Uterus (tissue), 4 donors: ENCODE results near the gene MSI2. TPM values are rescaled to one million over a fixed set of nuclear protein-coding genes. Genes with fewer than 3 reads are reported as not detected.
A peak's percentile ranks its signal among the peaks of the same experiment; 100 is the strongest.

Source experiments
- DNase-seq, 2 donors: peaks; one replicate each; pipeline ENCODE4 v3.0.0-alpha.2; 2019 to 2020
- H3K27ac ChIP-seq, 2 donors: fragments of 200-600 bp; sonication (generic); 1 replicate in 1 of 2; 2 replicates in 1 of 2; pipeline ENCODE4 v1.5.1; 2016 to 2018
- H3K27me3 ChIP-seq, 2 donors: fragments of 200-600 bp; sonication (generic); one replicate each; pipeline ENCODE4 v1.5.1; 2018 to 2019; ENCODE audit warnings: control low read depth in 1 of 2
- H3K36me3 ChIP-seq, 2 donors: fragments of 200-600 bp; sonication (generic); one replicate each; pipeline ENCODE4 v1.5.1; 2019; ENCODE audit warnings: control low read depth in 1 of 2
- H3K4me1 ChIP-seq, 2 donors: fragments of 200-600 bp; sonication (generic); one replicate each; pipeline ENCODE4 v1.5.1; 2018 to 2019; ENCODE audit warnings: control low read depth in 1 of 2
- H3K4me3 ChIP-seq, 2 donors: fragments of 200-600 bp; sonication (generic); 1 replicate in 1 of 2; 2 replicates in 1 of 2; pipeline ENCODE4 v1.5.1; 2018 to 2019; ENCODE audit warnings: mild to moderate bottlenecking in 1 of 2
- H3K9me3 ChIP-seq, 2 donors: fragments of 200-600 bp; sonication (generic); one replicate each; pipeline ENCODE4 v1.5.1; 2019; ENCODE audit warnings: control low read depth in 1 of 2
- CTCF ChIP-seq, 4 experiments: fragments of 200-600 bp in 2 of 4; fragments of 450-650 bp in 2 of 4; sonication (generic) in 2 of 4; IDR thresholded peaks; one replicate each; pipeline ENCODE4 v1.5.1; 2016 to 2019; ENCODE audit warnings: antibody characterized with exemption in 4 of 4, mild to moderate bottlenecking in 2 of 4, moderate library complexity in 1 of 4
- POLR2A ChIP-seq, 2 donors: fragments of 450-650 bp; IDR thresholded peaks; one replicate each; pipeline ENCODE4 v1.6.1; 2016; ENCODE audit warnings: antibody characterized with exemption in 2 of 2, mild to moderate bottlenecking in 1 of 2, moderate library complexity in 1 of 2
- intact Hi-C: fragments of 100-400 bp; cut with DNase I; formaldehyde crosslinking; loops from one replicate; pipeline ENCODE4 v1.15.1; 2023; ENCODE audit warnings: low total_unique reads
- total RNA-seq, 4 donors: library from RNA; depleted of rRNA in 3 of 4; stranded (reverse); fragments of >200 nt in 3 of 4; gene quantifications; one replicate each; pipeline versions ENCODE4 v1.1.0 to v1.2.4, GENCODE V29; 2014 to 2023
- donor health status: DM: yes; HTN: yes; CAD: no.

Gene MSI2
- total RNA-seq, 4 donors from 2014 or later = 13.2 to 60.8 (median 44.5) TPM

DNA sequence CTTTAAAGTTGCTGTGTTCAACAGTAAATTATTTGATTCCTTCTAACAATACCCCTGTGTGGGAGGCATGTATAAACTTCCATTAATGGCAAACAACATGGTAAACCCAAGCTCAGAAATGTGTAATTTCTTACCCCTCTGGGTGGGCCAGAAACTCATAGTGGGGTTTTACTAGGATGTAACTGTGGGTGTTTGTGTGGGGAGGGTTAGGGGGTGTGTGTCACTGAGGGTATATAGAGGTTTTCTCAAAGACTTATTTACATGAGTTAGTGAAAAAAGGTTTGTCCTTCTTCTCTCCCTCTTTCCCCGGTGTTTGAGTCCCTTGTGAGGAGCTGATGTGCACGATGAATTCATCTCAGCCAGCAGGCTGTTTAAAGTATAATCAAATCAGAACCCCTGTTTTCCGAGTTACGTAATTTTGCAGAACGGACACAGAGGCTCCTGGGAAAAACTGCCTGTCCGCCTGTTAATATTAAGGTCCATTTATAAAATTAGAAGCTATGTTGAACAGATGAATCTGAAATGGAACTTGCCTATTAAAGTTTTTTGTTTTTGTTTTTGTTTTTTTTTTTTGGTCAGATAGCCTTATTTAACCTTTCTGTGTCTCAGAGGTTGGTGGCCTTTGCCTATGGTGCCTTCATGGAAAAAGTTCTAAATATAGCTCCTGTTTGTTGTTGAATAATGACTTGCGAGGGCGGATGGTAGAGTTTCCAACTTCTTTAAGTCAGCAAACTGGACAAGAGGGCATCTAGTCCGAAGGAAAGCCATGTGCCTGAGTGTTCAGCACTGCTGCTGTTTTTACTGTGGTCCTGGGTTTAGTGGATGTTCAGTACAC, 73.3 kb downstream of the MSI2 start:
- Histone ChIP-seq H3K4me3 (no peak overlapping the region), H3K9me3 (no peaks in the 10 kb centered on the region), H3K36me3 (no peaks in the 10 kb centered on the region), H3K27ac (peak overlapping the region in 1 of 2 donors; percentile 3), H3K4me1 (peaks cover 0 to 5% of the 10 kb centered on the region in 2 donors), H3K27me3 (no peaks in the 10 kb centered on the region)
- DNase-seq = no peak
- intact Hi-C loops = no loop called here
- no peak for TF ChIP-seq CTCF (IDR thresholded peaks at IDR 0.05)
- TF ChIP-seq POLR2A (IDR thresholded peaks at IDR 0.05) = no peak

DNA sequence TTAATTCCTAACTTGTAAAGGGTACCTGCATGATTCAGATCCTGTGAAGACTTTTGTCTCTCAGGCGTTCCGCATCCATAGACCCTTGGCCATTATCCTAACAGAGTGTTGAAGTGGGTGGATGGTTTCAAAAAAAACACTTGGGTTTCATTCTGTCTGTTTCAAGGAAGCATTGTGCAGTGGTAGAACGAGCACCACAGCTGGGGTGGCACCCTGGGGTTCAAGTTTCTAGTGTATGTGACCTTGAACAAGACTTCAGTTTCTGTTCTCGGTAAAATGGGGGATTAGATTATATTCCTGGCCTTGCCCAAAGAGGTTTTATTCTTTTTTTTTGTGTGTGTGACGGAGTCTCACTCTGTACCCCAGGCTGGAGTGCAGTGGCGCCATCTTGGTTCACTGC, 74.3 kb downstream of the MSI2 start:
- Histone ChIP-seq H3K4me1 (peaks cover 0 to 5% of the 10 kb centered on the region in 2 donors), H3K4me3 (no peak overlapping the region), H3K36me3 (no peaks in the 10 kb centered on the region), H3K27ac (no peak overlapping the region), H3K9me3 (no peaks in the 10 kb centered on the region), H3K27me3 (no peaks in the 10 kb centered on the region)
- intact Hi-C loops = no loop called here
- no peak for DNase-seq
- no peak for TF ChIP-seq CTCF (IDR thresholded peaks at IDR 0.05)
- TF ChIP-seq POLR2A (IDR thresholded peaks at IDR 0.05) = no peak

- TF ChIP-seq POLR2A (IDR thresholded peaks at IDR 0.05) (no peak), CTCF (IDR thresholded peaks at IDR 0.05) (no peak)
- intact Hi-C loops = no loop called here
- Histone ChIP-seq H3K27me3 (no peaks in the 10 kb centered on the region), H3K9me3 (no peaks in the 10 kb centered on the region), H3K4me3 (no peak overlapping the region), H3K27ac (no peak overlapping the region), H3K36me3 (no peaks in the 10 kb centered on the region), H3K4me1 (peaks cover 0 to 5% of the 10 kb centered on the region in 2 donors)
- DNase-seq = no peak
These were observed 75.1 kb downstream of the MSI2 start for GRCh38 chr17:57331423-57331822.

- Histone ChIP-seq H3K9me3 (no peaks in the 10 kb centered on the region), H3K27ac (no peak overlapping the region), H3K4me1 (peaks cover 0 to 5% of the 10 kb centered on the region in 2 donors), H3K27me3 (no peaks in the 10 kb centered on the region), H3K4me3 (no peak overlapping the region), H3K36me3 (no peaks in the 10 kb centered on the region)
- no peak for TF ChIP-seq POLR2A (IDR thresholded peaks at IDR 0.05)
- no peak for TF ChIP-seq CTCF (IDR thresholded peaks at IDR 0.05)
- DNase-seq = no peak
- intact Hi-C loops = no loop called here
These were observed 76.2 kb downstream of the MSI2 start for GRCh38 chr17:57332501-57332900.

- TF ChIP-seq CTCF (IDR thresholded peaks at IDR 0.05) = no peak
- no peak for TF ChIP-seq POLR2A (IDR thresholded peaks at IDR 0.05)
- intact Hi-C loops = no loop called here
- H3K9me3 ChIP-seq = no peaks in the 10 kb centered on the region
- H3K36me3 ChIP-seq = no peaks in the 10 kb centered on the region
- H3K27me3 ChIP-seq = no peaks in the 10 kb centered on the region
- DNase-seq = no peak
- H3K4me1 ChIP-seq = no peaks in the 10 kb centered on the region
- no peak overlapping the region for H3K4me3 ChIP-seq
- H3K27ac ChIP-seq = no peak overlapping the region
These were observed 79.0 kb downstream of the MSI2 start for GRCh38 chr17:57335195-57335792.
